NCI-H460 (cell line): ENCODE measurements around the gene TSPOAP1. TPM values are rescaled to one million over a fixed set of nuclear protein-coding genes. Genes with fewer than 3 reads are reported as not detected.
A peak's percentile ranks its signal among the peaks of the same experiment; 100 is the strongest.

Experiments
- DNase-seq: peaks from one replicate; pipeline ENCODE4 v3.0.0-alpha.2; 2016; ENCODE audit warnings: low read depth; ENCODE audit errors: extremely low read depth
- total RNA-seq: library from RNA; depleted of rRNA; stranded (reverse); fragments of >200 nt; shearing (Covaris generic); gene quantifications from 2 replicates; pipeline ENCODE4 v1.2.3, GENCODE V29; 2014

The TSPOAP1 gene
- total RNA-seq, 1 experiment from 2014 or later = not detected

GRCh38 chr17:58362368-58363014 is 33.9 kb upstream of the TSPOAP1 start:
- DNase-seq = no peak

GRCh38 chr17:58360296-58361063 is 31.9 kb upstream of the TSPOAP1 start:
- no peak for DNase-seq

GRCh38 chr17:58358408-58359172 is 30.0 kb upstream of the TSPOAP1 start:
- DNase-seq = no peak

GRCh38 chr17:58357312-58358297 is 29.0 kb upstream of the TSPOAP1 start:
- no peak for DNase-seq

- DNase-seq = no peak
Observed at GRCh38 chr17:58356231-58356630, 27.6 kb upstream of the TSPOAP1 start.

GRCh38 chr17:58354541-58355216 is 26.1 kb upstream of the TSPOAP1 start:
- no peak for DNase-seq

- no peak for DNase-seq
Observed at GRCh38 chr17:58353389-58353825, 24.8 kb upstream of the TSPOAP1 start.

- no peak for DNase-seq
Observed at GRCh38 chr17:58352596-58353388, 24.2 kb upstream of the TSPOAP1 start.

- DNase-seq = peak; percentile 87
Observed at GRCh38 chr17:58351831-58352595, 23.4 kb upstream of the TSPOAP1 start, which contains the start of gene SUPT4H1. Gene SUPT4H1, minus strand, starts transcription at chr17:58352201. Its CDS starts 66 bp downstream, at chr17:58352135.

GRCh38 chr17:58351182-58351581 is 22.6 kb upstream of the TSPOAP1 start:
- DNase-seq = no peak

GRCh38 chr17:58348038-58348437 is 19.4 kb upstream of the TSPOAP1 start:
- no peak for DNase-seq

GRCh38 chr17:58345500-58345899 is 16.9 kb upstream of the TSPOAP1 start:
- no peak for DNase-seq

- no peak for DNase-seq
Observed at GRCh38 chr17:58344791-58345157, 16.2 kb upstream of the TSPOAP1 start.

- no peak for DNase-seq
Observed at GRCh38 chr17:58344047-58344790, 15.6 kb upstream of the TSPOAP1 start.

- no peak for DNase-seq
Observed at GRCh38 chr17:58343131-58343530, 14.5 kb upstream of the TSPOAP1 start.

- DNase-seq = no peak
Observed at GRCh38 chr17:58341861-58342475, 13.4 kb upstream of the TSPOAP1 start.
